ENCODE measurements around the gene BCKDK. TPM values are rescaled to one million over a fixed set of nuclear protein-coding genes. Genes with fewer than 3 reads are reported as not detected.

Gene BCKDK
- 17.2 to 35.7 TPM (median 19.9 TPM) in 3 replicates for polyA plus RNA-seq
- polyA plus RNA-seq (2011; ENCODE audit: low read depth) = 6.6 TPM
- polyA plus RNA-seq (2011; cell fraction: cytosol; rRNA removed) = 20.0 and 36.7 TPM in 2 replicates
- polyA plus RNA-seq (2011; cell fraction: nucleus; rRNA removed) = 16.4 and 20.7 TPM in 2 replicates
- 30.4 and 38.5 TPM in 2 replicates for polyA plus RNA-seq (2012; ENCODE audit: low replicate concordance)
- polyA minus RNA-seq = 15.3 to 56.4 TPM (median 16.2 TPM) in 3 replicates
- polyA minus RNA-seq (2011; cell fraction: cytosol; rRNA and poly(A)+ RNA removed) = 32.4 TPM
- polyA minus RNA-seq (2011; cell fraction: nucleus; rRNA and poly(A)+ RNA removed) = 7.4 and 9.0 TPM in 2 replicates

- dilution Hi-C loops (cut with MboI; ENCODE audit: extremely low pct_ligation_motif_present, low sequenced_read_pairs) = no loop called here
- H3K4me2 ChIP-seq (ENCODE audit: control insufficient read depth, extremely low read depth, insufficient read depth, low read depth, low read length) = peak within 1 kb of the TSS; percentile 74
- H3K9me1 ChIP-seq (ENCODE audit: control insufficient read depth, extremely low read depth, insufficient read depth, low read length) = no peaks in the 10 kb centered on the region
- H3K27me3 ChIP-seq (ENCODE audit: control insufficient read depth, extremely low read depth, insufficient read depth, low read length) = no peaks in the 10 kb centered on the region
- H4K20me1 ChIP-seq (ENCODE audit: control insufficient read depth, extremely low read depth, insufficient read depth, low read length) = no peaks in the 10 kb centered on the region
- peaks cover 18 to 24% of the 10 kb centered on the region in 2 experiments for H3K36me3 ChIP-seq (ENCODE audit: control insufficient read depth in 2 of 2, extremely low read depth in 1 of 2, insufficient read depth in 2 of 2, low read length in 2 of 2)
- DNase-seq (ENCODE audit: low read depth, low spot score) = no peak
- peak within 1 kb of the TSS; percentile 83 for H3K9ac ChIP-seq (ENCODE audit: control insufficient read depth, extremely low read depth, insufficient read depth, low read length)
- H3K4me1 ChIP-seq (ENCODE audit: control insufficient read depth, extremely low read depth, insufficient read depth, low read length) = peaks cover 5% of the 10 kb centered on the region
- H3K79me2 ChIP-seq (ENCODE audit: control insufficient read depth, insufficient read depth, low read length) = peaks cover 17% of the 10 kb centered on the region
- peak within 1 kb of the TSS; percentile 92 for H2AFZ ChIP-seq (ENCODE audit: control insufficient read depth, low read length)
- H3K4me3 ChIP-seq (ENCODE audit: control insufficient read depth in 2 of 3, extremely low read depth in 1 of 3, insufficient read depth in 2 of 3, low read depth in 1 of 3, low read length in 3 of 3) = peak within 1 kb of the TSS; percentile 79 to 91 (median 87)
- H3K27ac ChIP-seq (ENCODE audit: control insufficient read depth, insufficient read depth, low read length) = peak within 1 kb of the TSS; percentile 54
- TF ChIP-seq EZH2 (IDR thresholded peaks at IDR 0.05; ENCODE audit: low read length) (no peak), CTCF (optimal IDR thresholded peaks at IDR 0.05 in 1 of 3, IDR thresholded peaks at IDR 0.05 in 1 of 3, conservative IDR thresholded peaks at IDR 0.05 in 1 of 3; ENCODE audit: extremely low read depth in 1 of 3, insufficient read depth in 2 of 3, low read length in 3 of 3) (no peak)
- FAIRE-seq = no peak
- no peaks in the 10 kb centered on the region for H3K9me3 ChIP-seq (ENCODE audit: control insufficient read depth, low read depth, low read length)
These were observed at the start of gene BCKDK for GRCh38 chr16:31108035-31108793. Gene BCKDK, plus strand, starts transcription at chr16:31108386. Its CDS starts 838 bp downstream, at chr16:31109224.

GRCh38 chr16:31061126-31061812, 46.9 kb upstream of the BCKDK start:
- TF ChIP-seq CTCF (optimal IDR thresholded peaks at IDR 0.05 in 1 of 3, IDR thresholded peaks at IDR 0.05 in 1 of 3, conservative IDR thresholded peaks at IDR 0.05 in 1 of 3; ENCODE audit: extremely low read depth in 1 of 3, insufficient read depth in 2 of 3, low read length in 3 of 3) = no peak
- no peak for TF ChIP-seq EZH2 (IDR thresholded peaks at IDR 0.05; ENCODE audit: low read length)
- FAIRE-seq (no peak), DNase-seq (ENCODE audit: low read depth, low spot score) (no peak)
- Histone ChIP-seq H3K79me2 (ENCODE audit: control insufficient read depth, insufficient read depth, low read length) (peaks cover 37% of the 10 kb centered on the region), H3K4me2 (ENCODE audit: control insufficient read depth, extremely low read depth, insufficient read depth, low read depth, low read length) (no peak overlapping the region), H3K27me3 (ENCODE audit: control insufficient read depth, extremely low read depth, insufficient read depth, low read length) (no peaks in the 10 kb centered on the region), H3K9me1 (ENCODE audit: control insufficient read depth, extremely low read depth, insufficient read depth, low read length) (no peaks in the 10 kb centered on the region), H3K4me1 (ENCODE audit: control insufficient read depth, extremely low read depth, insufficient read depth, low read length) (peaks cover 13% of the 10 kb centered on the region), H3K36me3 (ENCODE audit: control insufficient read depth in 2 of 2, extremely low read depth in 1 of 2, insufficient read depth in 2 of 2, low read length in 2 of 2) (peaks cover 10 to 19% of the 10 kb centered on the region in 2 experiments), H2AFZ (ENCODE audit: control insufficient read depth, low read length) (no peak overlapping the region), H4K20me1 (ENCODE audit: control insufficient read depth, extremely low read depth, insufficient read depth, low read length) (no peaks in the 10 kb centered on the region), H3K9me3 (ENCODE audit: control insufficient read depth, low read depth, low read length) (no peaks in the 10 kb centered on the region), H3K27ac (ENCODE audit: control insufficient read depth, insufficient read depth, low read length) (no peak overlapping the region), H3K4me3 (ENCODE audit: control insufficient read depth in 2 of 3, extremely low read depth in 1 of 3, insufficient read depth in 2 of 3, low read depth in 1 of 3, low read length in 3 of 3) (no peak overlapping the region), H3K9ac (ENCODE audit: control insufficient read depth, extremely low read depth, insufficient read depth, low read length) (no peak overlapping the region)
- dilution Hi-C loops (cut with MboI; ENCODE audit: extremely low pct_ligation_motif_present, low sequenced_read_pairs) = no loop called here
